Smooth muscle cell (in vitro differentiated cells): ENCODE measurements around the gene ATIC. TPM values are rescaled to one million over a fixed set of nuclear protein-coding genes. Genes with fewer than 3 reads are reported as not detected.

Experiments
- DNase-seq: peaks from one replicate; lab custom pipeline; 2025; ENCODE audit not compliant: unreplicated experiment; lab: John Stamatoyannopoulos, UW
- H2AFZ ChIP-seq: fragments of 200-600 bp; sonication (generic); 2 replicates; pipeline ENCODE4 v1.6.0; 2016; ENCODE audit warnings: antibody characterized with exemption, low read depth, mild to moderate bottlenecking
- H3F3A ChIP-seq: fragments of 200-600 bp; sonication (generic); 2 replicates; pipeline ENCODE4 v1.6.0; 2017; ENCODE audit warnings: antibody characterized with exemption, low read depth
- H3K27ac ChIP-seq: fragments of 200-600 bp; sonication (generic); 2 replicates; pipeline ENCODE4 v1.5.1; 2016; ENCODE audit warnings: low read depth, mild to moderate bottlenecking
- H3K27me3 ChIP-seq: fragments of 200-600 bp; sonication (generic); 2 replicates; pipeline ENCODE4 v1.6.1; 2016; ENCODE audit warnings: low read depth, mild to moderate bottlenecking
- H3K36me3 ChIP-seq: fragments of 200-600 bp; sonication (generic); 2 replicates; pipeline ENCODE4 v1.5.1; 2016; ENCODE audit warnings: low read depth
- H3K4me1 ChIP-seq: fragments of 200-600 bp; sonication (generic); 2 replicates; pipeline ENCODE4 v1.5.1; 2016; ENCODE audit warnings: low read depth
- H3K4me2 ChIP-seq: fragments of 200-600 bp; sonication (generic); 2 replicates; pipeline ENCODE4 v1.6.0; 2016; ENCODE audit warnings: mild to moderate bottlenecking
- H3K4me3 ChIP-seq: fragments of 200-600 bp; sonication (generic); 2 replicates; pipeline ENCODE4 v1.5.1; 2016; ENCODE audit warnings: mild to moderate bottlenecking
- H3K79me2 ChIP-seq: fragments of 200-600 bp; sonication (generic); 2 replicates; pipeline ENCODE4 v1.6.0; 2016; ENCODE audit warnings: low read depth, mild to moderate bottlenecking
- H3K9ac ChIP-seq: fragments of 200-600 bp; sonication (generic); 2 replicates; pipeline ENCODE4 v1.6.0; 2016; ENCODE audit warnings: low read depth
- H3K9me3 ChIP-seq: fragments of 200-600 bp; sonication (generic); replicated peaks from 2 replicates; pipeline ENCODE4 v1.5.1; 2016; ENCODE audit warnings: low read depth
- H4K20me1 ChIP-seq: fragments of 200-600 bp; sonication (generic); 2 replicates; pipeline ENCODE4 v1.6.0; 2016; ENCODE audit warnings: low read depth
- WGBS: methylation state at CpG from one replicate; pipeline ENCODE4 v1.1.7; 2016; ENCODE audit warnings: low lambda C conversion rate; 5-methylcytosine and 5-hydroxymethylcytosine counted together
- polyA plus RNA-seq: library from polyadenylated mRNA; unstranded; fragments of >200 nt; fragmentation: Nextera tagmentation; extraction: Ambion mirVana; gene quantifications from 2 replicates; pipeline ENCODE4 v1.2.1, GENCODE V29; 2016
- total RNA-seq: library from RNA; depleted of rRNA; stranded (reverse); fragments of >200 nt; gene quantifications from 2 replicates; pipeline ENCODE4 v1.2.3, GENCODE V29; 2014
- TF ChIP-seq, protein P1 (sequence below): fragments of 200-600 bp; sonication (generic); IDR thresholded peaks from 2 replicates; pipeline ENCODE4 v1.5.1; 2017; ENCODE audit warnings: borderline replicate concordance, mild to moderate bottlenecking, antibody characterized with exemption; ENCODE audit not compliant: insufficient read depth, poor library complexity, severe bottlenecking

The ATIC gene
- total and polyA plus RNA-seq, 2 experiments from 2014 or later = 28.3 to 67.7 TPM

DNA sequence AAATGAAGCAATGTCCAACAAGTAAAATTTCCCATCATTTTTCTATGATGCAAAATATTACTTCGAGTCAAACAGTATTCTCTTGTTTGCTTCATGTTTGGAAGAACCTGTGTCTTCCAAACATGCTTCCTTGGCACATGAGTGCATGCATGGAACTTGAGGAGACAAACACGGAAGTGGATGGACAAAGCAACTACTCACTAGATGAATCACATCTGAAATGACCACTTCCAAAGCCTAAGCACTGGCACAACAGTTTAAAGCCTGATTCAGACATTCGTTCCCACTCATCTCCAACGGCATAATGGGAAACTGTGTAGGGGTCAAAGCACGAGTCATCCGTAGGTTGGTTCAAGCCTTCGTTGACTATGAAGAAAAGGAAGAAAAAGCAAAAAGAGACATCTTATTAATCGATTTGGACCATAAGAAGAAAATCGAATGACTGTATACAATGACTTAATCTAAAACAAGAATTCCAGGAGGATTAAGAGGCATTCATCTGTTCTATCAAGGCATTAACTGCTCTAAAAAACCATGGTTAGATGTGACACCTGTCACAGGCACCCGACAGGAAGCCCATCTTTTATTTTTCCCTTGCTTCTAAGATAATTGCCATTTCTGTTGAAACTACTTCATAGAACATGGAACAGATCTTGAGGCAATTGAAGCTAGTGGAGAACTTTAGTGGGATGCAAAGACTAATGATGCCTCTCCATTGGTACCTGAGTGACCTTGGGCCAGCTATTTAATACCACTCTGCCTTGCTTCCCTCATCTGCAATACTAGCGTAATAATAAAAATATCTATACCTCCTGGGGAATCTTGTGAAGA is 56.0 kb downstream of the ATIC start:
- no peak overlapping the region for H3K4me2 ChIP-seq
- TF ChIP-seq, protein P1, sequence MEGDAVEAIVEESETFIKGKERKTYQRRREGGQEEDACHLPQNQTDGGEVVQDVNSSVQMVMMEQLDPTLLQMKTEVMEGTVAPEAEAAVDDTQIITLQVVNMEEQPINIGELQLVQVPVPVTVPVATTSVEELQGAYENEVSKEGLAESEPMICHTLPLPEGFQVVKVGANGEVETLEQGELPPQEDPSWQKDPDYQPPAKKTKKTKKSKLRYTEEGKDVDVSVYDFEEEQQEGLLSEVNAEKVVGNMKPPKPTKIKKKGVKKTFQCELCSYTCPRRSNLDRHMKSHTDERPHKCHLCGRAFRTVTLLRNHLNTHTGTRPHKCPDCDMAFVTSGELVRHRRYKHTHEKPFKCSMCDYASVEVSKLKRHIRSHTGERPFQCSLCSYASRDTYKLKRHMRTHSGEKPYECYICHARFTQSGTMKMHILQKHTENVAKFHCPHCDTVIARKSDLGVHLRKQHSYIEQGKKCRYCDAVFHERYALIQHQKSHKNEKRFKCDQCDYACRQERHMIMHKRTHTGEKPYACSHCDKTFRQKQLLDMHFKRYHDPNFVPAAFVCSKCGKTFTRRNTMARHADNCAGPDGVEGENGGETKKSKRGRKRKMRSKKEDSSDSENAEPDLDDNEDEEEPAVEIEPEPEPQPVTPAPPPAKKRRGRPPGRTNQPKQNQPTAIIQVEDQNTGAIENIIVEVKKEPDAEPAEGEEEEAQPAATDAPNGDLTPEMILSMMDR = no peak

DNA sequence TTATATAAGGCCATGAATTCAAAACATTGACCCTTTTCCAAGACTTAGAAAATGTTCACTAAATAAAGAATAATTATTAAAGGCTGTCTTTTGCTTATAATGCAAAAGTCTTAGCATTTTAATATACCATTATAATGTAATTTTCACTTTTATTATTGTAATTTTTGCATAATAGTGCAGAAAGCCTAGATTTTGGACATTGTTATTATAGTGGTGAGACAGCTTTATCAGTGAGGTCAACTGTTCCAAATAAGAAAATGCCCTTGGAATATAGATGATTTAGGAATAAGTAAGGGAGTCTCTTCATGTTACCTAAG is 56.6 kb downstream of the ATIC start:
- Histone ChIP-seq H3K4me2 (no peak overlapping the region), H3K4me1 (no peaks in the 10 kb centered on the region), H3K9me3 (no peaks in the 10 kb centered on the region), H3K27ac (peak overlapping the region; percentile 84), H4K20me1 (peaks cover 100% of the 10 kb centered on the region), H3K79me2 (peaks cover 6% of the 10 kb centered on the region), H3K9ac (no peak overlapping the region), H2AFZ (no peak overlapping the region), H3F3A (peaks cover 94% of the 10 kb centered on the region), H3K27me3 (no peaks in the 10 kb centered on the region), H3K36me3 (peaks cover 82% of the 10 kb centered on the region), H3K4me3 (no peak overlapping the region)
- TF ChIP-seq, protein P1 = no peak
- DNase-seq = no peak

More for the DNA sequence above, 56.0 kb downstream of the ATIC start:
- 70% methylated on average over 11 of the region's 11 CpGs for WGBS
- no peaks in the 10 kb centered on the region for H3K9me3 ChIP-seq
- peaks cover 100% of the 10 kb centered on the region for H4K20me1 ChIP-seq
- no peak overlapping the region for H2AFZ ChIP-seq
- peaks cover 84% of the 10 kb centered on the region for H3K36me3 ChIP-seq
- H3F3A ChIP-seq = peaks cover 94% of the 10 kb centered on the region
- H3K79me2 ChIP-seq = peaks cover 6% of the 10 kb centered on the region
- H3K27ac ChIP-seq = peak overlapping the region; percentile 84
- no peaks in the 10 kb centered on the region for H3K4me1 ChIP-seq
- H3K27me3 ChIP-seq = no peaks in the 10 kb centered on the region
- H3K4me3 ChIP-seq = no peak overlapping the region
- H3K9ac ChIP-seq = no peak overlapping the region
- no peak for DNase-seq

DNA sequence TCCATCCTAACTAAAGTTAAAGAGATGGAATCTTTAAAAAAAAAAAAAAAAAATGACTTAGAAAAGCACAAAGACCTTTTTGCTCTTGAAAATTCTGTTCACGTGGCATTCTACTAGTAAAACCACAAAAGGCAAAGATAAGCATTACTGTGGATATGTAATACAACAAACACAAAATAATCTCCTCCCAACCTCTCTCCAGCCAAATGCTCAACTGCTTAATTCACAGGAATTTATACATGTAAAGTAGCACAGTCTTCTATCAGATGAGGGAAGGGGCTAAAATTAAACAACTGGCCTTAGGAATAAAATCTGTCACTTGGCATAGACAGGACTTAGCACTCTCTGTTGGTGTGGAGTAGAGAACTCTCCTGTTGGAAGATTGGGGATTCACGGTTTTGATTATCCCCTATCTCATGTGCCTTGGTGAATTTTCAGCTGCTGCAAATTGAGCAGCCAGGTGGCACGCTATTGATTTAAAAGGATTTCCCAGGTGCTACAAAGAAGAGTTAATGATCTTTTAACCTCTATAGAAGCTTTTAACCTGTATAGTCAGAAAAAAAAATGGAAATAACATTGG is 57.4 kb downstream of the ATIC start:
- Histone ChIP-seq H3K4me3 (no peak overlapping the region), H3K4me1 (no peaks in the 10 kb centered on the region), H3K9ac (no peak overlapping the region), H3K9me3 (no peaks in the 10 kb centered on the region), H4K20me1 (peaks cover 100% of the 10 kb centered on the region), H3K79me2 (peaks cover 6% of the 10 kb centered on the region), H3F3A (peaks cover 94% of the 10 kb centered on the region), H3K27me3 (no peaks in the 10 kb centered on the region), H2AFZ (no peak overlapping the region), H3K4me2 (no peak overlapping the region), H3K27ac (peak overlapping the region; percentile 84), H3K36me3 (peaks cover 79% of the 10 kb centered on the region)
- DNase-seq = no peak
- WGBS = 64% methylated on average over 3 of the region's 3 CpGs
- TF ChIP-seq, protein P1 = no peak
